ENCODE results near the gene NAP1L4. TPM values are rescaled to one million over a fixed set of nuclear protein-coding genes. Genes with fewer than 3 reads are reported as not detected.

The NAP1L4 gene
- total and polyA plus RNA-seq, 2 of the 4 experiments (the other 2 are of a cell fraction): 71.5 to 80.7 TPM

DNA sequence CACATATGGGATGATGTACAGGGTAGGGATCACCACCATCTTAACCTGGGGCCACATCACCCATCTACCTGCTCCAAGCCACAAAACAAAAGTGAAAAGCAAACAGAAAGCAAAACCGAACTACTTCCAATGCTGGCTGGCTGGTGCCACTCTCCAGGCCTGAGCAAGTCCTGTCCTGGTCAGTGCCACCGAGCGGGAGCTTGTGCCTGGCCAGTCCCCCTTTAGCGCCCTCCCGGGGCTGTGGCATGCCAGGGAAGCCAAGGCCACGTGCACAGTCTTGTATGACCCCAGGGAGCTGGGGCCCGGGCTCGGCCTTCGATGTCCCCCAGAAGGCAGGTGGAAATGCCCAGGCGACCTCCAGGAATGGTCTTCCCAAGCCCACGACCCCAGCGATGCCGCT lies 17.9 kb upstream of the NAP1L4 start:
- H2AFZ ChIP-seq (replicated peaks; ENCODE audit: low read length, poor library complexity): no peak overlapping the region
- no peak overlapping the region for H3K14ac ChIP-seq (replicated peaks; ENCODE audit: low read depth, low read length)
- intact Hi-C loops (cut with micrococcal nuclease) (no loop called here), in situ Hi-C loops (cut with MboI; ENCODE audit: low sequenced_read_pairs) (no loop called here), dilution Hi-C loops (cut with HindIII; ENCODE audit: low sequenced_read_pairs, unreplicated experiment) (no loop called here)
- H3K18ac ChIP-seq (ENCODE audit: low read depth, low read length): no peak overlapping the region
- peaks cover 5 to 28% of the 10 kb centered on the region in 2 experiments; a peak in 3 of 4 replicates for H3K79me1 ChIP-seq (ENCODE audit: low read depth in 1 of 2, low read length in 2 of 2)
- ATAC-seq (ENCODE audit: low read depth): no peak
- no peak overlapping the region for H4K5ac ChIP-seq (ENCODE audit: low read depth, low read length)
- H3K9me1 ChIP-seq (ENCODE audit: insufficient read depth, low read length): no peaks in the 10 kb centered on the region; the same call in 1 of the 2 replicates
- H2BK120ac ChIP-seq (ENCODE audit: low read depth, low read length): no peak overlapping the region
- no peak overlapping the region for H3K4ac ChIP-seq (ENCODE audit: low read depth, low read length)
- DNase-seq: no peak
- CTCF ChIA-PET: no interaction called here
- no peak overlapping the region for H3K27ac ChIP-seq (ENCODE audit: insufficient read depth, low read length)
- H2BK20ac ChIP-seq (ENCODE audit: low read depth, low read length): no peak overlapping the region
- BruUV-seq (replicated peaks): no TSS peak
- H4K20me1 ChIP-seq (ENCODE audit: insufficient read depth, low read length): peaks cover 32% of the 10 kb centered on the region
- 97% methylated on average over 13 of the region's 13 CpGs; no CpG with 5 or more reads in 1 of the 2 experiments for WGBS, 2 experiments (ENCODE audit: extremely low coverage in 2 of 2, insufficient read length in 1 of 2)
- H3K56ac ChIP-seq (ENCODE audit: extremely low read depth, insufficient read depth, low read length): no peak overlapping the region
- TF ChIP-seq MAFK (IDR thresholded peaks at IDR 0.05; ENCODE audit: low read depth, low read length): no peak
- H3K27me3 ChIP-seq (ENCODE audit: control insufficient read depth, insufficient read depth, low read length): no peaks in the 10 kb centered on the region
- H2BK15ac ChIP-seq (ENCODE audit: low read depth, low read length): no peak overlapping the region
- no peaks in the 10 kb centered on the region for H3K9me3 ChIP-seq (ENCODE audit: control insufficient read depth, insufficient read depth, low read length)
- POLR2A ChIA-PET (ENCODE audit: unreplicated experiment): no interaction called here
- H3K9ac ChIP-seq (ENCODE audit: low read depth, low read length): no peak overlapping the region
- no peak overlapping the region for H2BK5ac ChIP-seq (ENCODE audit: low read depth, low read length, poor library complexity, severe bottlenecking)
- H2AK5ac ChIP-seq (ENCODE audit: low read depth, low read length): no peak overlapping the region
- peaks cover 11% of the 10 kb centered on the region; the same call in 1 of the 2 replicates for H3K4me1 ChIP-seq (ENCODE audit: control insufficient read depth, insufficient read depth, low read length)
- no peak overlapping the region for H3K4me2 ChIP-seq (ENCODE audit: low read depth, low read length)
- H4K91ac ChIP-seq (ENCODE audit: insufficient read depth, low read depth, low read length): no peak overlapping the region
- H2AK9ac ChIP-seq (replicated peaks; ENCODE audit: low read depth, low read length, poor library complexity): no peak overlapping the region
- no peak overlapping the region for H4K8ac ChIP-seq (ENCODE audit: low read depth in 2 of 2, low read length in 2 of 2)
- no peak overlapping the region for H3K23ac ChIP-seq (ENCODE audit: low read depth, low read length)
- peaks cover 79% of the 10 kb centered on the region for H3K36me3 ChIP-seq (ENCODE audit: control insufficient read depth, insufficient read depth, low read length)
- no peak overlapping the region for H3K4me3 ChIP-seq (ENCODE audit: insufficient read depth, low read depth, low read length)

Data from IMR-90 (cell line).